Central memory CD8-positive, alpha-beta T cell (primary cell): ENCODE data around the gene CDC42SE2.
"Not testable (repeated sequence)": the region's sequence is repeated elsewhere in the genome, so short reads cannot be mapped to it uniquely, and the experiment has no call there.

Experiments used
- ATAC-seq: fragments of 150-1000 bp; cut with Tn5 transposase; replicated peaks from 2 replicates; pipeline ENCODE4 v1.10.0; 2022; ENCODE audit warnings: mild to moderate bottlenecking, moderate FRiP score, moderate number of reproducible peaks; ENCODE audit not compliant: poor library complexity, severe bottlenecking; ENCODE audit errors: extremely low read depth
- DNase-seq, 2 donors: peaks; one replicate each; pipeline ENCODE4 v3.0.0; 2021; ENCODE audit warnings: low spot score in 2 of 2
- H3K27ac Mint-ChIP-seq: one replicate; pipeline ENCODE4 v1.8.0; 2022; ENCODE audit warnings: low read depth, mild to moderate bottlenecking, moderate library complexity, mixed read lengths
- H3K27me3 Mint-ChIP-seq: one replicate; pipeline ENCODE4 v1.8.0; 2022; ENCODE audit warnings: mixed read lengths
- H3K36me3 Mint-ChIP-seq: one replicate; pipeline ENCODE4 v1.8.0; 2022; ENCODE audit warnings: mild to moderate bottlenecking, moderate library complexity, mixed read lengths; ENCODE audit not compliant: insufficient read depth
- H3K4me1 Mint-ChIP-seq: one replicate; pipeline ENCODE4 v1.8.0; 2022; ENCODE audit warnings: mixed read lengths
- H3K4me3 Mint-ChIP-seq: one replicate; pipeline ENCODE4 v1.8.0; 2022; ENCODE audit warnings: mild to moderate bottlenecking, moderate library complexity, mixed read lengths
- H3K9me3 Mint-ChIP-seq: one replicate; pipeline ENCODE4 v1.8.0; 2022; ENCODE audit warnings: mixed read lengths

CDC42SE2 gene

GRCh38 chr5:131396630-131397273 is 132.9 kb downstream of the CDC42SE2 start:
- Mint-ChIP-seq H3K27me3 (no peaks in the 10 kb centered on the region), H3K4me1 (peaks cover 61% of the 10 kb centered on the region), H3K9me3 (peaks cover under 1% of the 10 kb centered on the region), H3K4me3 (no peak overlapping the region), H3K27ac (peak overlapping the region; percentile 96), H3K36me3 (peaks cover 69% of the 10 kb centered on the region)
- DNase-seq (no peak), ATAC-seq (no peak)

DNA sequence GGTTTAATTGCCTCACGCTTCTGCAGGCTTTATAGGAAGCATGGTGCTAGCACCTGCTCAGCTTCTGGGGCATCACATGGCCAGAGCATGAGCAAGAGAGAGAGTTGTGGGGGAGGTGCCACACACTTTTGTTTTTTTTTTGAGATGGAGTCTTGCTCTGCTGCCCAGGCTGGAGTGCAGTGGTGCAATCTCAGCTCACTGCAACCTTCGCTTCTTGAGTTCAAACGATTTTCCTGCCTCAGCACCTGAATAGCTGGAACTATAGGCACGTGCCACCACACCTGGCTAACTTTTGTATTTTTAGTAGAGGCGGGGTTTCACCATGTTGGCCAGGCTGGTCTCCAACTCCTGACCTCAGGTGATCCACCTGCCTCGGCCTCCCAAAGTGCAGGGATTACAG is 135.2 kb downstream of the CDC42SE2 start:
- H3K4me1 Mint-ChIP-seq = peaks cover 39% of the 10 kb centered on the region
- peaks cover 55% of the 10 kb centered on the region for H3K36me3 Mint-ChIP-seq
- not testable (repeated sequence) for DNase-seq, ATAC-seq, H3K9me3 Mint-ChIP-seq, H3K4me3 Mint-ChIP-seq, H3K27me3 Mint-ChIP-seq
- H3K27ac Mint-ChIP-seq = peak overlapping the region; percentile 42

GRCh38 chr5:131400585-131400984 is 136.7 kb downstream of the CDC42SE2 start:
- Mint-ChIP-seq H3K27ac (peak overlapping the region; percentile 26), H3K36me3 (peaks cover 45% of the 10 kb centered on the region), H3K9me3 (peaks cover 5% of the 10 kb centered on the region), H3K4me1 (peaks cover 28% of the 10 kb centered on the region), H3K4me3 (no peak overlapping the region), H3K27me3 (no peaks in the 10 kb centered on the region)
- no peak for DNase-seq
- no peak for ATAC-seq

GRCh38 chr5:131405674-131406073 is 141.8 kb downstream of the CDC42SE2 start:
- DNase-seq = no peak
- Mint-ChIP-seq H3K27me3 (no peaks in the 10 kb centered on the region), H3K36me3 (peaks cover 25% of the 10 kb centered on the region), H3K4me3 (no peak overlapping the region), H3K9me3 (peaks cover 5% of the 10 kb centered on the region), H3K4me1 (peaks cover 10% of the 10 kb centered on the region), H3K27ac (peak overlapping the region; percentile 0)
- no peak for ATAC-seq

DNA sequence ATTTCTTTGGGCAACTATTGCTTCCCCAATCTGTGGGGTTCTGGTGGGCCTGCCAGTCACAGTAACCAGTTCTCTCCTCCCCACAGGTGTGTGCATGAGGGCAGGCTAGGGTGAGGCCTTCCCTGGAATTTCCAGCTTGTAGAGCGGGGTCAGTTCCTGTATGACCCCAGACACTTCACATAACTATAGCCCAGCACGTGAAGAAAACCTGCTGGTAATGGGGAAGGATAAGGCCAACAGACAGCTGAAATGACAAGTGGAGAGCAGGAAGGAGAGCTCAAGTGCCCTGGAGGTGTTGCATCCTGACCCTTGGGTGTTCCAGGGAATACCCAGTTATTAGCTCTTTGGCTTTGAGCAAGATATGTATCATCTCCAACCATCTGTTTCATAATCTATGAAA is 142.2 kb downstream of the CDC42SE2 start:
- ATAC-seq (no peak), DNase-seq (no peak)
- Mint-ChIP-seq H3K4me1 (peaks cover 7% of the 10 kb centered on the region), H3K4me3 (no peak overlapping the region), H3K27ac (no peak overlapping the region), H3K9me3 (peaks cover 5% of the 10 kb centered on the region), H3K36me3 (peaks cover 25% of the 10 kb centered on the region), H3K27me3 (no peaks in the 10 kb centered on the region)

DNA sequence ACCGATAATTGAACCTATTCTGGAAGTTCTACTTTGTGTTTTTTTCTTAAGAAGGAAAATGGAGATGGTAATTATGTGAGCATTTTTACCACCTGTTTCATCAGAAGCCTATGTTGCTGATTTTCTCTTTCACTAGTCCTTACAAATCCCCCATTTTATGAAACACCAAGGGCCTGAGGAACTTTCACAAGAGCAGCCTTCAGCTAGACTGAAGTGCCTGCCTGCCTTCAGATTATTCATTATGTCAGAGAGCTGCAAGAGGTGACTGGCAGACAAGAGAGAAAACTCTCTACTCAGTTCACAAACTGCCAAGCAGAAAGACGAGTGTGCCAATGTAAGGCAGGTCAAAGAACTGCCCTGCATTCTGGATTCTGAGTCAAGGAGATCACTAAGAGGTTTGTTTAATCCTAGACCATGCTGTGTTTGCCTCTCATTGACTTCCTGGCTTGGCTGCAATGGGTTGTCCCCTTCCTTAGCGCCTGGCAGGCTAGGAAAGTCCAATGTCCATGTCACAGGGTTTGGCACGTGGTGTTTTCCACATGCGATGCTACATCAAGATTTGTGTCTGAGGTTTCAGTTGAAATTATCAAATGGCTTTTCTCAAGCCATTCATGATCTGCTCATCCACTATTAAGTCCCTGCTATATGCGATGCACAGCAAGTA is 143.3 kb downstream of the CDC42SE2 start:
- Mint-ChIP-seq H3K27me3 (no peaks in the 10 kb centered on the region), H3K9me3 (peaks cover under 1% of the 10 kb centered on the region), H3K36me3 (peaks cover 25% of the 10 kb centered on the region), H3K4me3 (no peak overlapping the region), H3K27ac (no peak overlapping the region), H3K4me1 (peaks cover 7% of the 10 kb centered on the region)
- ATAC-seq (no peak), DNase-seq (no peak)

GRCh38 chr5:131413605-131414559 is 150.0 kb downstream of the CDC42SE2 start:
- H3K4me3 Mint-ChIP-seq = peak overlapping the region; percentile 36
- no peak for DNase-seq
- no peaks in the 10 kb centered on the region for H3K9me3 Mint-ChIP-seq
- ATAC-seq = peak; percentile 57
- peaks cover 18% of the 10 kb centered on the region for H3K36me3 Mint-ChIP-seq
- peak overlapping the region; percentile 74 for H3K27ac Mint-ChIP-seq
- H3K4me1 Mint-ChIP-seq = peaks cover 29% of the 10 kb centered on the region
- H3K27me3 Mint-ChIP-seq = no peaks in the 10 kb centered on the region

DNA sequence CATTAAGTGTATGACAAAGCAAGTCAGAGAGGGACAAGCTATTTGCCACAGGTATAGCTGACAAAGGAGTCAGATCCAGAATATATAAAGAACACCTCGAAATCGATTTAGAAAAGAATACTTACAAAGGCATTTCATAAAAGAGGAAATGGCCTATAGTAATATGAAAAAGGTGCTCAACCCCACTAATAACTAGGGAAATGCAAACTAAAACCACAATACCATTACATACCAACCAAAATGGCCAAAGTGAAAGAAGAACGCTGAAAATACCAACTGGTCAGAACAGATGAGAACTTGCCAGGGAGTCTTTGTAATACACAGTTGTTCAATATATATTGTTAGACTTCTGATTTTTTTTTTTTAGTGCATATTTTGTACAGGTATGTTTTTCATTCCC is 152.9 kb downstream of the CDC42SE2 start:
- Mint-ChIP-seq H3K4me1 (peaks cover 29% of the 10 kb centered on the region), H3K27ac (peak overlapping the region; percentile 74), H3K4me3 (peak overlapping the region; percentile 43), H3K9me3 (no peaks in the 10 kb centered on the region), H3K36me3 (peaks cover 24% of the 10 kb centered on the region), H3K27me3 (no peaks in the 10 kb centered on the region)
- ATAC-seq (no peak), DNase-seq (no peak)

GRCh38 chr5:131417240-131417869 is 153.5 kb downstream of the CDC42SE2 start:
- Mint-ChIP-seq H3K27me3 (no peaks in the 10 kb centered on the region), H3K4me1 (peaks cover 29% of the 10 kb centered on the region), H3K9me3 (no peaks in the 10 kb centered on the region), H3K27ac (peak overlapping the region; percentile 74), H3K36me3 (peaks cover 22% of the 10 kb centered on the region), H3K4me3 (peak overlapping the region; percentile 43)
- DNase-seq (peak; percentile 63 to 77), ATAC-seq (peak; percentile 47)

- DNase-seq (no peak), ATAC-seq (no peak)
- Mint-ChIP-seq H3K36me3 (peaks cover 25% of the 10 kb centered on the region), H3K4me3 (no peak overlapping the region), H3K4me1 (peaks cover 27% of the 10 kb centered on the region), H3K27ac (no peak overlapping the region), H3K9me3 (no peaks in the 10 kb centered on the region), H3K27me3 (no peaks in the 10 kb centered on the region)
Observed at GRCh38 chr5:131418846-131419245, 155.0 kb downstream of the CDC42SE2 start.

- ATAC-seq = no peak
- H3K4me3 Mint-ChIP-seq = no peak overlapping the region
- H3K36me3 Mint-ChIP-seq = peaks cover 25% of the 10 kb centered on the region
Observed at GRCh38 chr5:131419877-131420276, 156.0 kb downstream of the CDC42SE2 start.

DNA sequence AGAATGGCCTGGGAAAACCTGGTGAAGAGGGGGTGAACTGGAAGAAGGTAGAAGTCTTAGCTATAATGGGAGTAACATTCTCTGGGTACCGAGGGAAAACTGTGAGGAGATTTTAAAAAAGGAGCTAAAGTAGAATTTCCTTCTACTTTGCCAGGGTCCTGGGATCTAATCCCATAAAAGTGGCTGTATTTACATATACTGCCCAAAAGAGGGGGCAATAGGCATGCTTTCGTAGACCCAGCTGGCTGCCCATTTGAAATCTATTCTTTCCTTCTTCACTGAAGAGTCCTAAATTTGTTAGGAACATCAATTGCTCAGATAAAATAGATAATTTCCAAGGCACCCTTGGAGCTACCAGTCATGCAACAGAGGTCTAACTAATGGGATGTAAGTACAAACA is 159.2 kb downstream of the CDC42SE2 start:
- no peak overlapping the region for H3K27ac Mint-ChIP-seq

More at GRCh38 chr5:131419877-131420276, 156.0 kb downstream of the CDC42SE2 start:
- Mint-ChIP-seq H3K27ac (peak overlapping the region; percentile 74), H3K9me3 (no peaks in the 10 kb centered on the region), H3K27me3 (no peaks in the 10 kb centered on the region), H3K4me1 (peaks cover 19% of the 10 kb centered on the region)
- DNase-seq = no peak

More for the DNA sequence above, 159.2 kb downstream of the CDC42SE2 start:
- no peaks in the 10 kb centered on the region for H3K4me1 Mint-ChIP-seq
- no peaks in the 10 kb centered on the region for H3K27me3 Mint-ChIP-seq
- no peak overlapping the region for H3K4me3 Mint-ChIP-seq
- ATAC-seq (no peak), DNase-seq (no peak)
- peaks cover 38% of the 10 kb centered on the region for H3K36me3 Mint-ChIP-seq
- no peaks in the 10 kb centered on the region for H3K9me3 Mint-ChIP-seq
